HepG2 (cell line): ENCODE measurements around the gene ZNF865. TPM values are rescaled to one million over a fixed set of nuclear protein-coding genes. Genes with fewer than 3 reads are reported as not detected.

Experiments used
- ATAC-seq: fragments of 200-7000 bp; cut with Tn5 transposase; 3 replicates; pipeline ENCODE4 v1.9.1; 2020; ENCODE audit warnings: mild to moderate bottlenecking, moderate library complexity
- BruUV-seq: library from RNA; stranded (reverse); fragments of 400-500 nt; replicated peaks from 2 replicates; lab custom pipeline; 2021; lab: Mats Ljungman, UMichigan
- CTCF ChIA-PET: fragments of 300-600 bp; formaldehyde crosslinking; extraction: SDS; loops from one replicate; lab custom pipeline; 2021; ENCODE audit warnings: low total read pairs, inconsistent platforms, low intra/inter-chr PET ratio; lab: Yijun Ruan, JAX
- POLR2A ChIA-PET: fragments of 350-600 bp; sonication (Branson Sonifier 250); formaldehyde crosslinking; loops from one replicate; lab custom pipeline; 2020; ENCODE audit warnings: antibody characterized with exemption, inconsistent platforms; lab: Yijun Ruan, JAX
- DNase-seq: peaks from one replicate; pipeline ENCODE4 v3.0.0-alpha.2; 2015; ENCODE audit warnings: low spot score
- FAIRE-seq: peaks from 3 replicates; lab custom pipeline; 2011; peaks lifted over from hg19 to GRCh38; lab: Jason Lieb, UNC
- H2AFZ ChIP-seq: one replicate; pipeline ENCODE4 v1.6.1; 2011; ENCODE audit warnings: low read length, inconsistent platforms
- H3K27ac ChIP-seq: fragments of 300-600 bp; 3 replicates; pipeline ENCODE4 v1.8.0; 2011; ENCODE audit warnings: mixed run types, mild to moderate bottlenecking, mixed read lengths, low read length, inconsistent platforms; ENCODE audit not compliant: insufficient read depth; ENCODE audit errors: extremely low read length
- H3K27me3 ChIP-seq, 2 experiments: fragments of 200-600 bp in 1 of 2; 2 replicates in 1 of 2; 3 replicates in 1 of 2; pipeline versions ENCODE4 v1.6.0 to v1.8.0; 2011; ENCODE audit warnings: low read length in 2 of 2, mild to moderate bottlenecking in 2 of 2, moderate library complexity in 2 of 2, inconsistent platforms in 1 of 2; ENCODE audit not compliant: insufficient read depth in 2 of 2, control insufficient read depth in 1 of 2
- H3K36me3 ChIP-seq, 2 experiments: fragments of 200-600 bp in 1 of 2; replicated peaks in 1 of 2; 2 replicates in 1 of 2; 3 replicates in 1 of 2; pipeline versions ENCODE4 v1.5.1 to v1.8.0; 2011; ENCODE audit warnings: low read length in 2 of 2, inconsistent platforms in 1 of 2; ENCODE audit not compliant: insufficient read depth in 2 of 2, control insufficient read depth in 1 of 2
- H3K4me1 ChIP-seq: 2 replicates; pipeline ENCODE4 v1.5.1; 2012; ENCODE audit warnings: low read length, inconsistent platforms; ENCODE audit not compliant: insufficient read depth
- H3K4me2 ChIP-seq: 2 replicates; pipeline ENCODE4 v1.6.0; 2011; ENCODE audit warnings: low read depth, low read length, inconsistent platforms
- H3K4me3 ChIP-seq, 3 experiments: fragments of 200-600 bp in 1 of 3; sonication (generic), shearing (Covaris generic) in 1 of 3; replicated peaks in 1 of 3; 2 replicates each; pipeline ENCODE4 v1.5.1; 2011 to 2016; ENCODE audit warnings: low read length in 3 of 3, inconsistent platforms in 2 of 3, low read depth in 2 of 3, mild to moderate bottlenecking in 2 of 3, control low read depth in 1 of 3, mixed read lengths in 1 of 3; ENCODE audit not compliant: insufficient read depth in 1 of 3
- H3K79me2 ChIP-seq: one replicate; pipeline ENCODE4 v1.6.1; 2011; ENCODE audit warnings: low read length, inconsistent platforms; ENCODE audit not compliant: insufficient read depth
- H3K9ac ChIP-seq: 2 replicates; pipeline ENCODE4 v1.6.0; 2011; ENCODE audit warnings: mild to moderate bottlenecking, low read depth, low read length, inconsistent platforms; ENCODE audit not compliant: insufficient read depth
- H3K9me3 ChIP-seq: 2 replicates; pipeline ENCODE4 v1.5.1; 2012; ENCODE audit warnings: mild to moderate bottlenecking, low read length
- H4K20me1 ChIP-seq: 2 replicates; pipeline ENCODE4 v1.6.0; 2011; ENCODE audit warnings: inconsistent platforms, mild to moderate bottlenecking, low read length, moderate library complexity; ENCODE audit not compliant: insufficient read depth
- ARID3A ChIP-seq: IDR thresholded peaks from 2 replicates; pipeline ENCODE4 v1.6.1; 2012; ENCODE audit warnings: low read depth, low read length, improper control_type of control experiment
- DBP ChIP-seq: sonication (generic); formaldehyde crosslinking; IDR thresholded peaks from 2 replicates; pipeline ENCODE4 v1.4.0; 2020; ENCODE audit warnings: missing genetic modification reagents; ENCODE audit errors: not compliant biosample characterization
- HOXA3 ChIP-seq: sonication (generic); formaldehyde crosslinking; IDR thresholded peaks from 2 replicates; pipeline ENCODE4 v1.5.0; 2020; ENCODE audit warnings: missing genetic modification reagents
- IRF1 ChIP-seq: sonication (generic); formaldehyde crosslinking; IDR thresholded peaks from 2 replicates; pipeline ENCODE4 v1.4.0; 2020; ENCODE audit warnings: low read depth, mild to moderate bottlenecking, missing genetic modification reagents
- JUN ChIP-seq: sonication (generic); formaldehyde crosslinking; IDR thresholded peaks from 2 replicates; pipeline ENCODE4 v1.4.0; 2020; ENCODE audit warnings: mild to moderate bottlenecking, missing genetic modification reagents
- KLF16 ChIP-seq, 2 experiments: sonication (generic) in 1 of 2; formaldehyde crosslinking in 1 of 2; IDR thresholded peaks; 2 replicates each; pipeline versions ENCODE4 v1.6.1 to v1.8.0; 2016 to 2023; ENCODE audit warnings: missing genetic modification reagents in 2 of 2, missing compliant biosample characterization in 1 of 2
- NFRKB ChIP-seq: fragments of 450-650 bp; IDR thresholded peaks from 2 replicates; pipeline ENCODE4 v1.6.1; 2017
- SIN3B ChIP-seq: fragments of 150-350 bp; IDR thresholded peaks from 2 replicates; pipeline ENCODE4 v1.6.1; 2014; ENCODE audit warnings: low read length
- ZBTB20 ChIP-seq: sonication (generic); formaldehyde crosslinking; IDR thresholded peaks from 2 replicates; pipeline ENCODE4 v1.8.1; 2023; ENCODE audit warnings: missing genetic modification reagents, low read depth, mild to moderate bottlenecking, borderline replicate concordance
- ZNF333 ChIP-seq: sonication (generic); formaldehyde crosslinking; IDR thresholded peaks from 2 replicates; pipeline ENCODE4 v1.4.0; 2020; ENCODE audit warnings: mild to moderate bottlenecking, missing genetic modification reagents, borderline replicate concordance
- ZNF543 ChIP-seq: sonication (generic); formaldehyde crosslinking; IDR thresholded peaks from 2 replicates; pipeline ENCODE4 v1.4.0; 2020; ENCODE audit warnings: mild to moderate bottlenecking, missing genetic modification reagents
- ZNF646 ChIP-seq: sonication (generic); formaldehyde crosslinking; IDR thresholded peaks from 2 replicates; pipeline ENCODE4 v1.9.0; 2021; ENCODE audit warnings: mild to moderate bottlenecking, missing genetic modification reagents
- ZZZ3 ChIP-seq: sonication (generic); formaldehyde crosslinking; IDR thresholded peaks from 2 replicates; pipeline ENCODE4 v1.4.0; 2020; ENCODE audit warnings: missing genetic modification reagents, mild to moderate bottlenecking, borderline replicate concordance
- WGBS: methylation state at CpG from one replicate; pipeline ENCODE4 v1.1.6; 2017; ENCODE audit warnings: low lambda C conversion rate; 5-methylcytosine and 5-hydroxymethylcytosine counted together
- in situ Hi-C: cut with HindIII; loops from 2 replicates; pipeline ENCODE4 v1.10.0; 2017; ENCODE audit warnings: low pct_unique_long_range_greater_than_20kb; ENCODE audit not compliant: extremely low pct_ligation_motif_present
- intact Hi-C: fragments of 100-400 bp; cut with micrococcal nuclease; formaldehyde crosslinking; loops from one replicate; pipeline ENCODE4 v1.10.0; 2022; ENCODE audit not compliant: unreplicated experiment
- polyA plus RNA-seq, 8 experiments: library from polyadenylated mRNA; depleted of rRNA in 3 of 8; stranded (reverse) in 7 of 8; unstranded in 1 of 8; fragments of >200 nt; fragmentation: Illumina TruSeq in 4 of 8; extraction: Trizol in 4 of 8; gene quantifications; 2 replicates each; pipeline versions ENCODE4 v1.2.1 to v1.2.3, GENCODE V29; 2011 to 2016; ENCODE audit warnings: low read depth in 4 of 8, missing spikeins in 1 of 8, mixed read lengths in 1 of 8; ENCODE audit not compliant: insufficient read depth in 1 of 8
- total RNA-seq, 5 experiments: library from RNA; depleted of rRNA; stranded (reverse); fragments of >200 nt; fragmentation: Illumina TruSeq; extraction: Trizol; gene quantifications; 2 replicates each; pipeline ENCODE4 v1.2.3, GENCODE V29; 2016; ENCODE audit warnings: low read depth in 1 of 5

Gene ZNF865
- total and polyA plus RNA-seq, 2 of the 13 experiments (the other 11 are each of a cell fraction or from before 2014, with no cell fraction given): 0.93 to 1.0 TPM

GRCh38 chr19:55654868-55655647 lies 49.6 kb downstream of the ZNF865 start, which contains the start of gene U2AF2:
Gene U2AF2 (plus strand): TSS chr19:55655035. CDS start chr19:55655105, 70 bp downstream.
- ChIA-PET POLR2A (interaction anchor here (0.7 to 2.1 kb wide), 27 partner anchors 10 to 1465 kb away, joined by 3 to 27 read pairs (median 5); partner anchors contain the start of genes EPN1, FIZ1, HSPBP1 and ISOC2), CTCF (interaction anchor here (2.3 kb wide), 1 partner anchor 23 kb away, joined by 21 read pairs; no protein-coding TSS in a partner anchor)
- in situ Hi-C loops (no loop called here), intact Hi-C loops (no loop called here)
- H3K27me3 ChIP-seq: no peaks in the 10 kb centered on the region; a peak in 1 of 5 replicates
- no peaks in the 10 kb centered on the region for H3K9me3 ChIP-seq
- FAIRE-seq (no peak), DNase-seq (peak; percentile 82), ATAC-seq (peak; percentile 72)
- H3K27ac ChIP-seq: peak within 1 kb of the TSS; percentile 99
- peaks cover 5 to 11% of the 10 kb centered on the region in 2 experiments for H3K36me3 ChIP-seq
- 1% methylated on average over 19 of the region's 95 CpGs for WGBS
- H3K9ac ChIP-seq: peak within 1 kb of the TSS; percentile 100
- peaks cover 44% of the 10 kb centered on the region for H4K20me1 ChIP-seq
- H3K4me1 ChIP-seq: peaks cover 24% of the 10 kb centered on the region
- peak within 1 kb of the TSS; percentile 91 for H3K4me2 ChIP-seq
- peaks cover 46% of the 10 kb centered on the region for H3K79me2 ChIP-seq
- H3K4me3 ChIP-seq: peak within 1 kb of the TSS; percentile 85 to 99 (median 97)
- BruUV-seq: no TSS peak
- peak within 1 kb of the TSS; percentile 84 for H2AFZ ChIP-seq
- TF ChIP-seq ZNF333 (CRISPR knock-in tag) (0 out of 2 replicates have a peak, but pooled peaks have one; percentile 53), JUN (CRISPR knock-in tag) (no peak), ARID3A (no peak), SIN3B (peak; percentile 78; the same call in 1 of the 2 replicates), NFRKB (no peak), IRF1 (CRISPR knock-in tag) (no peak), ZBTB20 (CRISPR knock-in tag) (no peak), HOXA3 (CRISPR knock-in tag) (peak; percentile 81), ZNF646 (CRISPR knock-in tag) (no peak), ZNF543 (CRISPR knock-in tag) (no peak; the same call in 1 of the 2 replicates), KLF16 (CRISPR knock-in tag; IDR thresholded peaks at IDR 0.05) (0 out of 4 replicates have a peak, but pooled peaks of 1 of the 2 experiments have one; percentile 17), DBP (peak; percentile 10), ZZZ3 (CRISPR knock-in tag) (no peak)
